NCI-H2029 treated with DMSO at 0.1 percent for 48 hours (cell line): ENCODE data around the gene FKBP6.
"Not testable (repeated sequence)": the region's sequence is repeated elsewhere in the genome, so short reads cannot be mapped to it uniquely, and the experiment has no call there.

ENCODE experiments used
- DNase-seq: peaks from one replicate; lab custom pipeline; 2025; lab: John Stamatoyannopoulos, UW

FKBP6 gene

DNA sequence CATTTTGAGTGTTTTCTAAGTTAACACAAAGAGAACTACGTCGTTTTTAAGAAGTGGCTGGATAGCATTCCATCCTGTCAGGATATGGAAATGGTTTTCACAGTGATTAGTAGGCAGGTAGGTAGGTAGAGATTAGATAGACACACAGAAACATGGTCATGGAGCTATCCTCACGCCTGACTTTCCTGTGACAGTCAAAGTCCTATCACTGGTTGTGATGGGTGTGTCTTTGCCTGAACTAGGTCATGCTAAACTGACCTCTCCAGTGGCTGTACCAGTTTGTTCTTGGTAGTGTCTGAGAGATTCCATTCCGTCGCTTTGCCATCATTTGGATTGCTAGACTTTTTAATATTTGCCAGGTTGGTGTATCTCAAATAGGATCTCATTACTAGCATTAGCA, 28.2 kb downstream of the FKBP6 start:
- DNase-seq = no peak

GRCh38 chr7:73358590-73359275, 30.8 kb downstream of the FKBP6 start:
- DNase-seq = no peak

DNA sequence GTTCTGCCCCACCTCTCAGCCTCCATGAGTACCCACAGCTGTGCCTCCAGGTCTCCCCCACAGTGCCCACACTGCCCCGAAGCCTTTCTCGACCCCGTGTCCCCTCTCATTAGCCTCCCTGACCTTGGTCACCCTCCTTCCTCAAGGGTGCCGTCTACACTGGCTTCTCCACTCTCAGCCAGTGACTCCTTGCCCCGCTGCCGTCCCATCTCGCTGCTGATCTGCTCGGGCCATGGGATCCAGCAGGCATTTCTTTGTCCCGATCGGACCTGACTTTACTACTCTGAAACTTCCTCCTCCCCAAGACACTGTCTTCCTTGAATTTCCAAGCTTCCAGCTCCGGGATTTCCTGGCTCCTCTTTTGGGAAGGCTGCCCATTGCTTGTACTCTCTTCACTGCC, 31.3 kb downstream of the FKBP6 start:
- DNase-seq = no peak

DNA sequence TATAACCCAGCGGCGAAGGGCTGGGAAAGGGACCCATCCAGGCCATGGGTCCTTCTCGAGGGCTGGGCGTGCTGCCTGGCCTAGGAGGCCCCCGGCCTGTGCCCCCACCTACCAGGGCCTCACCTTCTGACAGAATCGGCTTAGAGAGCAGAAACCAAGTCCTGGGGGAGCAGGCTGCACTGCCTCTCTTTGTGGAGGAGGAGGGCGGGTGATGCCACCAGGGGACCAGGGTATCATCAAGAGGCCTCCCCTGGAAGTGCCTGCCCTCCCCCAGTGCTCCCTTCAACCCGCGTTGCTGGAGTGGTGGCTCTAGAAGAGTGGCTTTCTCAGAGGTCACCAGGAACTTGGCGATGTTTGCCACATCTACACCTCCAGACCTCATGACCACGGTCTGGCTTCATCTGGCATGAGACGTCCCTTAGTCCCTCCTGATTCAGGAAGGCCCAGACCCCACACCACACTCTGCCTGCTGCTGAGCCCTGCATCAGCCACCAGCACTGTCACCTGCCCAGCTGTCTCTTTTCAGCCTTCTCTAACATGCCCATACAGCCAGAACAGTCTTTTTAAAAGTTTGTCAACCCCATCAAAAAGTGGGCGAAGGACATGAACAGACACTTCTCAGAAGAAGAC, 31.9 kb downstream of the FKBP6 start:
- DNase-seq = no peak

DNA sequence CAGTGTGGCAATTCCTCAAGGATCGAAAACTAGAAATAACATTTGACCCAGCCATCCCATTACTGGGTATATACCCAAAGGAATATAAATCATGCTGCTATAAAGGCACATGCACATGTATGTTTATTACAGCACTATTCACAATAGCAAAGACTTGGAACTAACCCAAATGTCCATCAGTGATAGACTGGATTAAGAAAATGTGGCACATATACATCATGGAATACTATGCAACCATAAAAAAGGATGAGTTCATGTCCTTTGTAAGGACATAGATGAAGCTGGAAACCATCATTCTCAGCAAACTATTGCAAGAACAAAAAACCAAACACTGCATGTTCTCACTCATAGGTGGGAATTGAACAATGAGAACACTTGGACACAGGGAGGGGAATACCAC, 32.6 kb downstream of the FKBP6 start:
- DNase-seq = not testable (repeated sequence)

DNA sequence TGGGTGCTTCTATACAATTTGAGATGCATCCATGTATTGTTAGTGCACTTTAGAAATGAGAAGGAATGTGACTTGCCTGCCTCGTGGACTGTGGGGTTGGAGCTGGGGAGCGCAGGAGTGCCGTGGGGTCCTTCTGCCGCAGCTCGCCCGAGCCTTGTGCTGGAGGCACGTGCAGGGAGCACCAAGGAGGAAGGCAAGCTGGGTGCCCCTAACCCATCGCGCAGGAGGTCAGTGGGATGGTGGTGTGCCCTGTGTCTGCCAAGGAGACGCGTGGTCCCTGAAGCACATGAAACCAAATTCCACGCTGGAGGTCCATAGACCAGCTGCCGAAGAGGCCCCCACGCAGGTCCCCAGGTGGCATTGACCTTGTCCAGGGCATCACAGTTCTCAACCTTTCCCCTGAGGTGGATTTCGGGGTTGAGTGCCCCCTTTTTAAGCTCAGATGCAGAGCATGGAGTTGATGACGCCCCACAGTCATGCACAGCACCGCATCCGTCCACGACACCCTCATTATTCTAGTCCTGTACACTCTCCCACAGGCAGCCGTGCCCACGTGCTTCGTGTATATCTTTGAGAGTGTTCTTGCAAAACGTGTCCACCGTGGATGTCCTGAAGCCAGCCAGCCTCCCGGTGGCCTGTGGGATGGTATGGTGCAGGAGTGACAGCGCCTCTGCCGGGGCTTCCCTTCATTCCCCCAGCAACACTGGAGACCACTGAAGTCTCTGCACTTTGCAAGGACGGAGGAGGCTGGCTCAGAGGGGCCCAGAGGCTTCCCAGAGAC, 35.5 kb downstream of the FKBP6 start:
- DNase-seq = no peak

- DNase-seq = no peak
Observed at GRCh38 chr7:73364006-73364728, 36.2 kb downstream of the FKBP6 start.

DNA sequence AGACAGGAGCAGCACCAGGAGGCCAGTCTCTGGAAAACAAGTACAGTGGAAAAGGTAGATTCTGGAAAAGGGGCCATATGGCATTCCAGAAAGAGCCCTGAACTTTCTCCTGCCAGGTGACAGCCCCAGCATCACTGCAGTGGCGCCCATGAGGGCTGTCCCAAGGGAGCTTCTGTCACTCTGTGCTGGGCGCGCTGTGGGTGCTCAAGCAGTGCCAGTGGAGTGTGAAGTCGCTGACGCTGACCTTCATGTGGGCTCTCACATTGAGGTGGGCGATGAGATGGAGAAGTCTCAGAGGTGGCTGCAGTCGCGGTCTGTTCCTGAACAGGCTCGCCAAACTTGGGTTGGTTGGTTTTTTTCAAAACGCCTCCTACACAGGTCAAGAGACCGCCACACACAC, 38.2 kb downstream of the FKBP6 start:
- no peak for DNase-seq

DNA sequence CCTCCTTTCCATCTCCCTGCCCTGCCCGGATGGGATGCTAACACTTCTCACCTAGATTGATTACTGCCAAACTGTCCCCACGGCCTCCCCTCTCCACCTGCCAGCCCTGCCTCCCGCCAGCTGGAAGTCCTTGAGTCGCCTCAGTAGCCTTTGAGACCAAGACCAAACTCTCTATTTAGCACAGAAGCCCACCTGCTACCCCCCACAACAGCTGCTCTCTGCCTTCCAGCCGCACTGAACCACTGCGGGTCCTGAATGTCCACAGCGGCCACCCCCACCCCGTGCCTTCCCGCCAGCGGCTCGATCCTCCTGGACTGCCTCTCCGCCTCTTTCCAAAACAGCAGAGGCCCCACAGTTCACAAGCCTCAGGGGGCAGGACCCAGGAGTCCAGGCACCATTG, 39.0 kb downstream of the FKBP6 start:
- DNase-seq = no peak

DNA sequence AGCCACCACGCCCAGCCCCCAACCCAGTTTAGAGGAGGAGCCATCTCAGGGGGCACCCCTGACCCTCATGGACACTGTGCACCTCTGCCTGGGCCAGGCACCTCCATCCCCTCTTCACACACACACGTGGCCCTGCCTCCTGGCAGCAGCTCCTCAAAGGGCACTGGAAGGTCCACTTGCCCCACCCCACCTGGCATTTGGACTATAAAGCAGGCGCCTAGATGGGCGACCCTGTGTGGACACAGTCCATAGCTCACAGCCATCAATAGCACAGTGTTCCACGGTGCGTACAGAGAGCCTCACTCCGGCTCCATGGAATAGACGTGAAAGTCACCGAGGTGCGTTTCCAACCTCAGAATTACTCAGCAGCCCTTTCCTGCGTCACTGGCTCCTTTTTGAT, 41.0 kb downstream of the FKBP6 start:
- DNase-seq = no peak

- no peak for DNase-seq
Observed at GRCh38 chr7:73369622-73370021, 41.7 kb downstream of the FKBP6 start.

DNA sequence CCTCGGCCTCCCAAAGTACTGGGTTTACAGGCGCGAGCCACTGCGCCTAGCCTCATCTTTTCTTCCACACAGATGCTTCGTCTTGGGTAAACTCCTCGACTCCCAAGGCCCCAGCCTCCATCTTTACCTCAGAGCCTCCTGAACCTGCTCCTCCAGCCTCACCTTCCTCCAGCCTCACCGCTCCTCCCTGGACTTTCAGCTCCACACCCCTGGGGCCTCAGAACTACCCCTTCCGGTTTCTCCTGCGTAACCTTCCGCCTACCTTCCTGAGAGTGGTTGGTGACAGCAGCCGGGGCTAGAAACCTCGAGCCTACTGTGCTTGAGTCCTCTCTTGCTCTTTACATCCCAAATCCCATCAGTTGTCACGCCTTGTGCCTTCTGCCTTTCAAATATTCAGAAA, 45.8 kb downstream of the FKBP6 start:
- no peak for DNase-seq

DNA sequence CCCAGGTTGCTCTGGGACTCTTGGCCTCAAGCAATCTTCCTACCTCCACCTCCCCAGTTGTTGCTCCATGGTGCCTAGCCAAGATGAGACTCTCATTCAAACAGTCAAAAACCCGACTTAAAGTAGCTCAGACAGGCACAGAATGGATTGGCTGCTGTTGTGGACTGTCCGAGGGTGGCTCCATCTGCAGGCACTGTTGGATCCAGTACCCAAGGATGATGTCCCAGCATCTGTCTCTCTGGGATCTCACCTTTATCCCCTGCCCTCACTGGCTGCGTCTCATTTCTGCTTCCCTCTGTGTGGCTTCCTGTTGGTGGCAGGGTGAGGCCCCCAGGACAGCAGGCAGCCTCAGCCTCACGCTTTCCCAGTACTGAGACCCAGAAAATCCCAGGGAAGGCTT, 48.3 kb downstream of the FKBP6 start:
- not testable (repeated sequence) for DNase-seq

- DNase-seq = no peak
Observed at GRCh38 chr7:73376671-73377412, 48.9 kb downstream of the FKBP6 start.

GRCh38 chr7:73377413-73378200, 49.6 kb downstream of the FKBP6 start:
- DNase-seq = not testable (repeated sequence)

- DNase-seq = no peak
Observed at GRCh38 chr7:73382934-73383503, 55.1 kb downstream of the FKBP6 start.

DNA sequence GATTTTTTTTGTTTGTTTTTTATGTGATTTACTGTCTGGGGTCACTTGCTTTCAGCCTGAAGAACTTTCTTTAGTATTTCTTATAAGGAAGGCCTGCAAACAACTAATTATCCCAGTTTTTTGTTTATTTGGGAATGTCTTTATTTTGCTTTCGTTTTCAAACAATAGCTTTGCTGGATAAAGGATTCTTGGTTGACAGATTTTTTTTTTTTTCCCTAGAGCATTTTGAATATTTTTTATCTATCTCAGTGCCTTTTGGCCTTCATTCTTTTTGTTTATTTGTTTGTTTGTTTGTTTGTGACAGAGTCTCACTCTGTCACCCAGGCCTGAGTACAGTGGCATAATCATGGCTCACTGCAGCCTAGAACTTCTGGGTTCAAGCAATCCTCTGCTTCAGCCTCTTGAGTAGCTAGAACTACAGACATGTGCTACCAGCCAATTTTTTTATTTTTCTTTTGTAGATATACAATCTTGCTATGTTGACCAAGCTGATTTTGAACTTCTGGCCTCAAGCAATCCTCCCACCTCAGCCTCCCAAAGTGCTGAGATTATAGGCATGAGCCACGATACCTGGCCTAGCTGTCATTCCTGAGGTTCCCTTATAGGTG, 59.4 kb downstream of the FKBP6 start:
- DNase-seq = no peak

GRCh38 chr7:73387908-73388414, 60.0 kb downstream of the FKBP6 start:
- DNase-seq = no peak

- no peak for DNase-seq
Observed at GRCh38 chr7:73391396-73391795, 63.4 kb downstream of the FKBP6 start.

GRCh38 chr7:73394422-73394821, 66.5 kb downstream of the FKBP6 start:
- DNase-seq = no peak
